K562 (cell line): Measurements from ENCODE around the gene SAMD8. TPM values are rescaled to one million over a fixed set of nuclear protein-coding genes. Genes with fewer than 3 reads are reported as not detected.

Source experiments
- ATAC-seq: fragments of 200-7000 bp; cut with Tn5 transposase; 3 replicates; pipeline ENCODE4 v1.9.1; 2020; ENCODE audit warnings: moderate library complexity
- BruUV-seq: library from RNA; stranded (reverse); fragments of 400-500 nt; replicated peaks from 2 replicates; lab custom pipeline; 2021; lab: Mats Ljungman, UMichigan
- CTCF ChIA-PET: fragments of 300-600 bp; formaldehyde crosslinking; extraction: SDS; loops from one replicate; lab custom pipeline; 2021; ENCODE audit warnings: low intra/inter-chr PET ratio; lab: Yijun Ruan, JAX
- POLR2A ChIA-PET: fragments of 300-600, 350-650 bp; sonication (Branson Sonifier 250); formaldehyde crosslinking; extraction: SDS; loops from one replicate; lab custom pipeline; 2021; ENCODE audit warnings: antibody characterized with exemption, inconsistent platforms; lab: Yijun Ruan, JAX
- DNase-seq, 4 experiments: peaks; one replicate each; pipeline versions ENCODE4 v3.0.0 to v3.0.0-alpha.2; 2011 to 2018; ENCODE audit warnings: low spot score in 3 of 4, mixed read lengths in 3 of 4; ENCODE audit errors: extremely low read depth in 1 of 4
- FAIRE-seq: peaks from 2 replicates; lab custom pipeline; 2011; peaks lifted over from hg19 to GRCh38; lab: Jason Lieb, UNC
- H2AFZ ChIP-seq: 2 replicates; pipeline ENCODE4 v1.6.0; 2011; ENCODE audit warnings: low read depth, low read length, control low read depth, inconsistent platforms
- H3K27ac ChIP-seq: fragments of 200-600 bp; 3 replicates; pipeline ENCODE4 v1.8.0; 2011; ENCODE audit warnings: low read depth, mild to moderate bottlenecking, control low read depth, inconsistent platforms, low read length, moderate library complexity, mixed read lengths; ENCODE audit errors: extremely low read depth
- H3K27me3 ChIP-seq, 2 experiments: fragments of 300-600 bp in 1 of 2; 2 replicates in 1 of 2; 3 replicates in 1 of 2; pipeline versions ENCODE4 v1.6.0 to v1.8.0; 2011; ENCODE audit warnings: inconsistent platforms in 2 of 2, low read length in 2 of 2, mild to moderate bottlenecking in 1 of 2, mixed read lengths in 1 of 2, moderate library complexity in 1 of 2; ENCODE audit not compliant: control insufficient read depth in 2 of 2, insufficient read depth in 2 of 2
- H3K36me3 ChIP-seq: fragments of 300-600 bp; 3 replicates; pipeline ENCODE4 v1.8.0; 2011; ENCODE audit warnings: mild to moderate bottlenecking, low read length, inconsistent platforms; ENCODE audit not compliant: control insufficient read depth, insufficient read depth
- H3K4me1 ChIP-seq, 2 experiments: fragments of 200-600 bp in 1 of 2; replicated peaks in 1 of 2; 2 replicates in 1 of 2; 3 replicates in 1 of 2; pipeline versions ENCODE4 v1.5.1 to v1.8.0; 2011; ENCODE audit warnings: inconsistent platforms in 2 of 2, low read length in 2 of 2, mild to moderate bottlenecking in 1 of 2, mixed read lengths in 1 of 2, moderate library complexity in 1 of 2; ENCODE audit not compliant: control insufficient read depth in 2 of 2, insufficient read depth in 2 of 2
- H3K4me2 ChIP-seq: 2 replicates; pipeline ENCODE4 v1.6.1; 2011; ENCODE audit warnings: low read length, control low read depth, inconsistent platforms, mixed read lengths; ENCODE audit not compliant: insufficient read depth
- H3K4me3 ChIP-seq: fragments of 200-600 bp; sonication (generic), shearing (Covaris generic); 2 replicates; pipeline ENCODE4 v1.5.1; 2016; ENCODE audit warnings: control low read depth, inconsistent platforms
- H3K79me2 ChIP-seq: fragments of 200-600 bp; 3 replicates; pipeline ENCODE4 v1.8.0; 2011; ENCODE audit warnings: low read length, inconsistent platforms; ENCODE audit not compliant: control insufficient read depth, insufficient read depth
- H3K9ac ChIP-seq, 2 experiments: 2 replicates each; pipeline versions ENCODE4 v1.6.0 to v1.6.1; 2011; ENCODE audit warnings: low read depth in 2 of 2, low read length in 2 of 2, control low read depth in 1 of 2, inconsistent platforms in 1 of 2, mild to moderate bottlenecking in 1 of 2, mixed read lengths in 1 of 2; ENCODE audit not compliant: insufficient read depth in 1 of 2
- H3K9me1 ChIP-seq: one replicate; pipeline ENCODE4 v1.6.0; 2011; ENCODE audit warnings: inconsistent platforms, mild to moderate bottlenecking, low read length, moderate library complexity; ENCODE audit not compliant: control insufficient read depth, insufficient read depth
- H3K9me3 ChIP-seq: replicated peaks from 2 replicates; pipeline ENCODE4 v1.5.1; 2011; ENCODE audit warnings: low read depth, low read length, inconsistent platforms; ENCODE audit not compliant: control insufficient read depth, insufficient read depth
- H4K20me1 ChIP-seq: replicated peaks from 2 replicates; pipeline ENCODE4 v1.6.1; 2011; ENCODE audit warnings: low read length, inconsistent platforms, mixed read lengths; ENCODE audit not compliant: control insufficient read depth, insufficient read depth
- EZH2 ChIP-seq: IDR thresholded peaks from 2 replicates; pipeline ENCODE4 v1.6.1; 2012; ENCODE audit warnings: low read depth, mild to moderate bottlenecking, inconsistent platforms, low read length, borderline replicate concordance
- NUFIP1 ChIP-seq: fragments of 450-650 bp; IDR thresholded peaks from 2 replicates; pipeline ENCODE4 v1.6.1; 2018; ENCODE audit not compliant: partially characterized antibody
- OTX1 ChIP-seq: fragments of 450-650 bp; formaldehyde crosslinking; IDR thresholded peaks from 2 replicates; pipeline ENCODE4 v1.4.0; 2022; ENCODE audit warnings: mild to moderate bottlenecking
- SMARCB1 ChIP-seq: IDR thresholded peaks from 2 replicates; pipeline ENCODE4 v1.6.1; 2011; ENCODE audit warnings: improper control_type of control experiment, low read depth; ENCODE audit not compliant: insufficient read length
- WGBS: fragments of 100-300 bp; shearing (Covaris generic); methylation state at CpG from one replicate; pipeline ENCODE4 v1.1.6; 2016; ENCODE audit warnings: low coverage, mixed read lengths; ENCODE audit not compliant: insufficient coverage; ENCODE audit errors: missing lambda C conversion rate; 5-methylcytosine and 5-hydroxymethylcytosine counted together
- in situ Hi-C: fragments of 300-500 bp; cut with MboI; formaldehyde crosslinking; loops from 4 replicates; pipeline ENCODE4 v1.15.0; 2018; ENCODE audit warnings: inconsistent platforms, mixed read lengths
- intact Hi-C: fragments of 100-400 bp; cut with micrococcal nuclease; formaldehyde crosslinking; loops from 2 replicates; pipeline ENCODE4 v1.14.2; 2022
- polyA plus RNA-seq, 8 experiments: library from polyadenylated mRNA; depleted of rRNA in 4 of 8; stranded (reverse) in 5 of 8; unstranded in 3 of 8; fragments of >200 nt; fragmentation: Nextera tagmentation in 2 of 8; fragmentation: Illumina TruSeq in 1 of 8; extraction: Ambion mirVana in 2 of 8; extraction: Trizol in 1 of 8; gene quantifications; 2 replicates each; pipeline versions ENCODE4 v1.2.1 to v1.2.3, GENCODE V29; 2011 to 2014; ENCODE audit warnings: inconsistent platforms in 1 of 8, missing spikeins in 1 of 8
- total RNA-seq, 7 experiments: library from RNA; depleted of rRNA in 6 of 7; stranded (reverse); fragments of >200 nt in 6 of 7; fragmentation: Illumina TruSeq in 2 of 7; extraction: Trizol in 2 of 7; gene quantifications; 2 replicates each; pipeline versions ENCODE4 v1.2.1 to v1.2.3, GENCODE V29; 2011 to 2021; ENCODE audit warnings: low replicate concordance in 1 of 7
- TF ChIP-seq, protein P1 (sequence below): fragments of 450-650 bp; IDR thresholded peaks from 2 replicates; pipeline ENCODE4 v1.6.1; 2018; ENCODE audit warnings: mild to moderate bottlenecking, low read depth; ENCODE audit not compliant: partially characterized antibody

Gene SAMD8
- total and polyA plus RNA-seq, 9 of the 15 experiments (the other 6 are each of a cell fraction or from before 2014, with no cell fraction given) = 2.7 to 16.1 (median 6.2) TPM

DNA sequence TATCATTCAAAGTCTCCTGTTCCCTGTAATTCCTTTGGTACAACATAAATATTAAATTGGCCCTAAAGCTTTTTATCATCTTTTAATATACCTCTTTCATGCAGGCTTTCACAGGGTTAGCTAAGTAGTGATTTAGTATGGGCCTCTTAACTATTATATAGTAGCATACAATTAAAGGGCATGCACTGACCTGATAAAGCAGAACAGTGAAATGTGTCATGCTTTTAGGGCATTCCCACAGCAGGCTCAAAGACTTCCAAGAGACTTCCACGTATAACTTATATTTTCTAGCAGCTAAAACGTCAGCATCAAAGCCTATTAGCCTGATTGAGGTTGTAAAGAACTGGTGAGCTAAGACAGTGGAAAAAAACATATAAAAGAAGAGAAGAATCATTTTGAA lies 35.3 kb downstream of the SAMD8 start:
- Histone ChIP-seq H3K9me3 (no peaks in the 10 kb centered on the region), H3K27ac (no peak overlapping the region), H3K9me1 (no peaks in the 10 kb centered on the region), H3K4me1 (peaks cover 0 to 3% of the 10 kb centered on the region in 2 experiments; a peak in 3 of 5 replicates), H3K9ac (no peak overlapping the region), H3K4me3 (no peak overlapping the region), H3K36me3 (peaks cover 14% of the 10 kb centered on the region), H2AFZ (no peak overlapping the region), H3K4me2 (no peak overlapping the region), H4K20me1 (no peaks in the 10 kb centered on the region), H3K27me3 (no peaks in the 10 kb centered on the region), H3K79me2 (peaks cover 16% of the 10 kb centered on the region)
- ATAC-seq (no peak), DNase-seq (no peak), FAIRE-seq (no peak)
- ChIA-PET POLR2A (interaction anchor here (1.0 to 2.2 kb wide), 5 partner anchors 9 to 32 kb away, joined by 3 to 7 read pairs (median 3); no protein-coding TSS in a partner anchor), CTCF (no interaction called here)
- intact Hi-C loops (no loop called here), in situ Hi-C loops (no loop called here)
- 30% methylated on average over 2 of the region's 2 CpGs for WGBS
- BruUV-seq = no TSS peak
- TF ChIP-seq, protein P1, sequence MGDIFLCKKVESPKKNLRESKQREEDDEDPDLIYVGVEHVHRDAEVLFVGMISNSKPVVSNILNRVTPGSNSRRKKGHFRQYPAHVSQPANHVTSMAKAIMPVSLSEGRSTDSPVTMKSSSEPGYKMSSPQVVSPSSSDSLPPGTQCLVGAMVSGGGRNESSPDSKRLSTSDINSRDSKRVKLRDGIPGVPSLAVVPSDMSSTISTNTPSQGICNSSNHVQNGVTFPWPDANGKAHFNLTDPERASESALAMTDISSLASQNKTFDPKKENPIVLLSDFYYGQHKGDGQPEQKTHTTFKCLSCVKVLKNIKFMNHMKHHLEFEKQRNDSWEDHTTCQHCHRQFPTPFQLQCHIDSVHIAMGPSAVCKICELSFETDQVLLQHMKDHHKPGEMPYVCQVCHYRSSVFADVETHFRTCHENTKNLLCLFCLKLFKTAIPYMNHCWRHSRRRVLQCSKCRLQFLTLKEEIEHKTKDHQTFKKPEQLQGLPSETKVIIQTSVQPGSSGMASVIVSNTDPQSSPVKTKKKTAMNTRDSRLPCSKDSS = no peak
- no peak for TF ChIP-seq OTX1 (CRISPR knock-in tag)
- TF ChIP-seq NUFIP1 = no peak
- TF ChIP-seq EZH2 = no peak
- TF ChIP-seq SMARCB1 = no peak
